IMR-90 (cell line): ENCODE results near the gene NKX6-2.

Experiments
- CEBPB ChIP-seq: IDR thresholded peaks from 2 replicates; pipeline ENCODE4 v1.6.1; 2012; ENCODE audit warnings: low read depth, low read length, improper control_type of control experiment
- MAFK ChIP-seq: IDR thresholded peaks from 2 replicates; pipeline ENCODE4 v1.6.1; 2012; ENCODE audit warnings: low read depth, low read length, improper control_type of control experiment
- MAZ ChIP-seq: IDR thresholded peaks from 2 replicates; pipeline ENCODE4 v1.6.1; 2012; ENCODE audit warnings: low read depth, mild to moderate bottlenecking, low read length, improper control_type of control experiment, moderate library complexity, borderline replicate concordance
- MXI1 ChIP-seq: IDR thresholded peaks from 2 replicates; pipeline ENCODE4 v1.6.1; 2012; ENCODE audit warnings: low read depth, mild to moderate bottlenecking, low read length, moderate library complexity, borderline replicate concordance
- NFE2L2 ChIP-seq: fragments of 150-350 bp; IDR thresholded peaks from 2 replicates; pipeline ENCODE4 v1.6.1; 2016; ENCODE audit warnings: low read depth, mild to moderate bottlenecking, low read length
- POLR2A ChIP-seq: IDR thresholded peaks from 2 replicates; pipeline ENCODE4 v1.6.1; 2012; ENCODE audit warnings: mild to moderate bottlenecking, low read depth, low read length
- RAD21 ChIP-seq: IDR thresholded peaks from 2 replicates; pipeline ENCODE4 v1.6.1; 2012; ENCODE audit warnings: low read length, improper control_type of control experiment
- RFX5 ChIP-seq: IDR thresholded peaks from 2 replicates; pipeline ENCODE4 v1.8.0; 2012; ENCODE audit warnings: low read depth, mild to moderate bottlenecking, low read length, moderate library complexity
- SMC3 ChIP-seq: fragments of 150-350 bp; IDR thresholded peaks from 2 replicates; pipeline ENCODE4 v1.6.1; 2016; ENCODE audit warnings: low read depth, mild to moderate bottlenecking, antibody characterized with exemption, low read length, moderate library complexity
- TF ChIP-seq, protein P1 (sequence below): conservative IDR thresholded peaks from 2 replicates; pipeline ENCODE4 v1.5.1; 2012; ENCODE audit warnings: mild to moderate bottlenecking, low read depth, low read length, improper control_type of control experiment
- TF ChIP-seq, protein P2 (sequence below): fragments of 150-350 bp; IDR thresholded peaks from 2 replicates; pipeline ENCODE4 v1.6.1; 2017; ENCODE audit warnings: mild to moderate bottlenecking, antibody characterized with exemption, low read length, low read depth

DNA sequence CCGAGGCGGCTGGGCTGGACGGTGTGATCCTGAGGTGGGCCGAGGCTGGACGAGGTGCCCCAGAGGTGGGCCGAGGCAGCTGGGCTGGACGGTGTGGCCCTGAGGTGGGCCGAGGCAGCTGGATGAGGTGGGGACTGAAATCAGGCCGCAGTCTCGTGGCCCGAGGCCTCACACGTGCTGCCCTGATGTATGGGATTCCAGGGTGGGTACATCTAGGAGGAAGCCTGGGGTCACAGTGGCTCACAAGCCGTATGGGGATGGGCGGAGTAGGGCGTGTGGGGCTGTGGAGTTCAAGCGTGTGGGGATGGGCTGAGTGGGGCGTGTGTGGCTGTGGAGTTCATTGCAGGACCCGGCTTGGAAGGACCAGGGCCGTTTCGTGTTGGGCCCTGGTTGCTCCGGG is 12.5 kb upstream of the NKX6-2 start:
- TF ChIP-seq POLR2A: no peak
- TF ChIP-seq, protein P1, sequence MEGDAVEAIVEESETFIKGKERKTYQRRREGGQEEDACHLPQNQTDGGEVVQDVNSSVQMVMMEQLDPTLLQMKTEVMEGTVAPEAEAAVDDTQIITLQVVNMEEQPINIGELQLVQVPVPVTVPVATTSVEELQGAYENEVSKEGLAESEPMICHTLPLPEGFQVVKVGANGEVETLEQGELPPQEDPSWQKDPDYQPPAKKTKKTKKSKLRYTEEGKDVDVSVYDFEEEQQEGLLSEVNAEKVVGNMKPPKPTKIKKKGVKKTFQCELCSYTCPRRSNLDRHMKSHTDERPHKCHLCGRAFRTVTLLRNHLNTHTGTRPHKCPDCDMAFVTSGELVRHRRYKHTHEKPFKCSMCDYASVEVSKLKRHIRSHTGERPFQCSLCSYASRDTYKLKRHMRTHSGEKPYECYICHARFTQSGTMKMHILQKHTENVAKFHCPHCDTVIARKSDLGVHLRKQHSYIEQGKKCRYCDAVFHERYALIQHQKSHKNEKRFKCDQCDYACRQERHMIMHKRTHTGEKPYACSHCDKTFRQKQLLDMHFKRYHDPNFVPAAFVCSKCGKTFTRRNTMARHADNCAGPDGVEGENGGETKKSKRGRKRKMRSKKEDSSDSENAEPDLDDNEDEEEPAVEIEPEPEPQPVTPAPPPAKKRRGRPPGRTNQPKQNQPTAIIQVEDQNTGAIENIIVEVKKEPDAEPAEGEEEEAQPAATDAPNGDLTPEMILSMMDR: no peak
- no peak for TF ChIP-seq MXI1
- TF ChIP-seq MAZ: no peak
- TF ChIP-seq CEBPB: no peak
- TF ChIP-seq MAFK: no peak
- TF ChIP-seq RFX5: no peak
- no peak for TF ChIP-seq NFE2L2
- TF ChIP-seq, protein P2, sequence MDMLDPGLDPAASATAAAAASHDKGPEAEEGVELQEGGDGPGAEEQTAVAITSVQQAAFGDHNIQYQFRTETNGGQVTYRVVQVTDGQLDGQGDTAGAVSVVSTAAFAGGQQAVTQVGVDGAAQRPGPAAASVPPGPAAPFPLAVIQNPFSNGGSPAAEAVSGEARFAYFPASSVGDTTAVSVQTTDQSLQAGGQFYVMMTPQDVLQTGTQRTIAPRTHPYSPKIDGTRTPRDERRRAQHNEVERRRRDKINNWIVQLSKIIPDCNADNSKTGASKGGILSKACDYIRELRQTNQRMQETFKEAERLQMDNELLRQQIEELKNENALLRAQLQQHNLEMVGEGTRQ: no peak
- no peak for TF ChIP-seq RAD21
- no peak for TF ChIP-seq SMC3
